ENCODE results near the gene ESYT1.
A peak's percentile ranks its signal among the peaks of the same experiment; 100 is the strongest.
"Not testable (repeated sequence)": the region's sequence is repeated elsewhere in the genome, so short reads cannot be mapped to it uniquely, and the experiment has no call there.

Gene ESYT1

DNA sequence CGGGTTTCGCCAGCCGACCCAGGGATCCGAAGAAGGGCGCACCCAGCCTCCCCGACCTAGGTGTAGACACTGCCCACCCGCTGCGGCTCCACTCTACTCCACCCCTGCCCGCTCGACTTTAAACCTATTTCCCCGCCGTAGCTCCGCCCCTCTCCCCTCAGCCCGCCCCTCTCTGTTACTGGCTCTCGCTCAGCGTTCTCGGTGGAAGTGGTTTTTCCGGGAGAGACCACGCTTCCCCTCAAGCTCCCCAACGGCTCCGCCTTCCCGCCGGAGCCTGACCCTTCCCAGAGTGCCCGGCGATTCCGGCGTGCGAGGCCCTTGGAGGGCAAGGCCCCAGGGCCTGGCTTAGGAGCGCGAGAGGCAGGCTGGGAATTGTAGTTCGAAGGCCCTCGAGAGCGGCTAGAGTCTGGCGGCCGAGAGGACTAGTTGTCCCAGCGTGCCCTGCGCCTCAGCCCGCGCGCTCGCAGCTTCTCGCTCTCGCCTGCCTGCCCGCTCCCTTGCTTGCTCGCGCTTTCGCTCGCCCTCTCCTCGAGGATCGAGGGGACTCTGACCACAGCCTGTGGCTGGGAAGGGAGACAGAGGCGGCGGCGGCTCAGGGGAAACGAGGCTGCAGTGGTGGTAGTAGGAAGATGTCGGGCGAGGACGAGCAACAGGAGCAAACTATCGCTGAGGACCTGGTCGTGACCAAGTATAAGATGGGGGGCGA is 23.8 kb upstream of the ESYT1 start, which contains the start of gene PA2G4:
PA2G4 (plus strand) TSS at position 451 of the 706 bp plus-strand sequence; CDS start at position 630, 179 bp downstream.
- DNase-seq = peak; percentile 95

DNA sequence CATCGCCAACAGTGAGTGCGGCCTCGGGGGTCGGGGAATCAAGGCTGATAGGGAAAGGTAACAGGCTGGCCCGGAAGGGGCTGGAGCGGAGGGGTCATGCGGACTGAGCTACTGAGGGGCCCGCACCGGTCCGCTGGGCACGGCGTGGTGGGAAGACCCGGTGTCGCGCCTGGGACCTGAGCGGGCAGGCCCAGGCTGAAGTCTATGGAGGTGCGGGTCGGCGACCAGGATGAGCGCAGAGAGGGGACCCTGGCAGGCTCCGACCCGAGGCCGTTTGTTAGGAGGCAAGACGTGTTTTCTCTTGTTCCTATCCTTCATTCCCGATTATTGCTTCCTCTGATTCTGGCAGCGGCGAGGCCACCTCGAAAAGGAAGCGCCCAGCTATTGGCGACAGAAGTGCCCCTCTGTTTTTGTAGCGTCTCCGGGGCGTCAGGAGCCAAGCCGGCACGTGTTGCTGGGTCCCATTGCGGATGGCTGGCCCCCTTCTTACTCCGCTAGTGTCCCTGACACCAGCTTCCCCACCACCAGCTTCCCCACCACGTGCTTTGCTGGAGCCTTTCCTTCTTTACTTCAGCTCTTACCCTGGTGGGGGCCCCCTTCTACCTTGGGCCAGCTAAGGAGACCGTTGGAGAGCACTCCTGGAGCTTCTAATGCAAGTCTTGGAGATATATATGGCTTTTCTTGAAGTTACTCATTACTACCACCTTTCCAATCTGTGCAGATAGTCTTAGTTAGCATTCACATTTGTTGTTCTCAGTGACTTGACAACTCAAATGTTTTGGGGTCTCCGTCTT is 23.1 kb upstream of the ESYT1 start:
- DNase-seq = no peak

DNA sequence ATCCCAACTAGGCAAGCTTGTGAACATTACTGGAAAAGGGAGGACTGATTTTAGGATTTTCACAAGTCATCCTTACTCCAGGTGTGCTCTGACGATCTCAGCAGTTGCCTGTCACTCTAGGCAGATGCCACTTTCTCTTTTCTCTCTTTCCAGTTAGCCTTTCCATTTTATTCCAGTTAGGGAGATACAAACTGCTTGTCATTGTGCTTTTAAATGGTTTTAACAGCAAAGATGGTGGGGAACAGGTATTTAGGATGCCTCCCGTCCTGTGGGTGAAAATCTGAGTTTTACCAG is 22.5 kb upstream of the ESYT1 start:
- DNase-seq = no peak

GRCh38 chr12:56107242-56107641 is 20.8 kb upstream of the ESYT1 start:
- DNase-seq = no peak

GRCh38 chr12:56110571-56110970 is 17.5 kb upstream of the ESYT1 start:
- DNase-seq = no peak

DNA sequence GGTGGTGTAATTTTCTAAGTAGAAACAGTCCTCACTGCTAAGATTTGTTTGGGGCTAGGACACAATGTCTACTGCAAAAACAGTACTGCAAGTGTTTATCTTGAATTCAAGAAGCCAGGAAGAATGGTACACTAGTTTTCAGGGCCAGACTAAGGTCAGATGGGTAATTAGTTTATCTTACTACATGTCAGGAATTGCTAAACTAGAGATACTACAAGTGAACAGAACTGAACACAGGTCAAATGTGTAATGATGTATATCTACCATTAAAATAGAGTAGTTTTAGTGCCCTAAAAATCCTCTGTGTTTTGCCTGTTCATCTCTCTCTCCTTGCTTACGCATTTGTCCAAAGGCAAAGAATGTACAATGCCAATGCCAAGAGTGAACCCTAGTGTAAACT is 14.0 kb upstream of the ESYT1 start:
- DNase-seq = no peak

DNA sequence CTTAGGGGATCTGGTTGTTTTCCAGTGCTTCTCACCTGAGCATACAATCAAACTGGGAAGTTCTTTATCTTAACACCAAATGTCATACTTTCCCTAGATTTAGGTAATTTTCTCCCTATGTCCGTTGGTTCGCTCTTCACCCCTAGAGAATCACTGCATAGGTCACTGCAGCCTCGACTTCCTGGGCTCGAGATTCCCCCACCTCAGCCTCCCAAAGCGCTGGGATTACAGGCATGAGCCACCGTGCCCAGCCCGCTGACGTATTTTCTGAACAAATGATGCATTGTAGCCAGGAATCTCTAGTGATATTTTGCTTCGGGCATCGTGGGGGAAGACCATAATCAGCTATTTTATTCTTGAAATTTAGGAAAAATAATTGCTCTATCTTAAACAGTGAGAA is 12.7 kb upstream of the ESYT1 start:
- DNase-seq = no peak

- peak; percentile 86 for DNase-seq
These were observed 11.6 kb upstream of the ESYT1 start, which contains the start of gene RPL41 for GRCh38 chr12:56116267-56117081. RPL41 (plus strand) TSS chr12:56116633.

GRCh38 chr12:56117082-56117706 is 10.9 kb upstream of the ESYT1 start:
- DNase-seq = not testable (repeated sequence)

DNA sequence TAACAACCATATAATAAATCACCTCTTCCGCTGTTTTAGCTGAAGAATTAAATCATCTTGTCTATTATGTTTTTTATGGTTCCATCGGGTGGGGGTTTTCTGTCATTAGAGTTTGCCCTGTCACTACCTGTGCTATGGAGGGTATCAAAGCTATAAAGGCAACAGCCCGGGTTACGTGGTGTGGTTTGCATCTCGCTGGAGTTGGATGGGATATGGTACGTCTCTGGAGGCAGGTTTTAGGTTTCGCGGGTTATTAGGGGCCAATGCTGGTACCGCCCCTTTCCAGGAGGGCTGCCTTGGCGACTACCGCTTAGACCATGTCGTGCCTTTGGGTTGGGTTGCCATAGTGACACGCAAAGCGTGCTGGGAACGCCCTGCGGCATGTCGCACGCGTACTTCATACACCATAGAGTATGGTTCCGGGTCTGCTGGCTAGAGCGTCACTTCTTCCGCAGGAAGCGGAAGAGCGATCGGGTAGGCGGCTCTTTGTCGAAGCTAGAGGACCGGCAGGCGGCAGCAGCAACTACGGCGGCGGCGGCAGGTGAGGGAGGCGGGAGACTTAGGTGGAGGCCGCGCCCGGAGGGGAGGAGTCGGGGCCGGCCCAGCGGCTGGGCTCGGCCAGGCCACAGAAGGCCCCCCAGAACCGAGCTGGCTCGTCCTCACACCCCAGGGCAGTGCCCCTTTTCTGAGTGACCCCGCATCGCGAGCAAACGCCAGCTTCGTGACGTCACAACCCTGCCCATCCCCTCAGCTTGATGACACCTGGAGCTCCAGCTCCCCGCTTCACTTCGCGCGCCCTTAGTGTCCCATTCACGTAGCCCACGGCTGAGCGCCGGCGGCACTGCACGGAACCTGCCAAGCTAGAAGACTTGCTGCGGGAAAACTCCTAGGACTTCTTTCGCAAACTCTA is 10.0 kb upstream of the ESYT1 start, which contains the start of gene ZC3H10:
ZC3H10 (plus strand) TSS at position 489 of the 910 bp plus-strand sequence. CDS start 2,297 bp downstream, outside the sequence.
- peak; percentile 95 for DNase-seq

DNA sequence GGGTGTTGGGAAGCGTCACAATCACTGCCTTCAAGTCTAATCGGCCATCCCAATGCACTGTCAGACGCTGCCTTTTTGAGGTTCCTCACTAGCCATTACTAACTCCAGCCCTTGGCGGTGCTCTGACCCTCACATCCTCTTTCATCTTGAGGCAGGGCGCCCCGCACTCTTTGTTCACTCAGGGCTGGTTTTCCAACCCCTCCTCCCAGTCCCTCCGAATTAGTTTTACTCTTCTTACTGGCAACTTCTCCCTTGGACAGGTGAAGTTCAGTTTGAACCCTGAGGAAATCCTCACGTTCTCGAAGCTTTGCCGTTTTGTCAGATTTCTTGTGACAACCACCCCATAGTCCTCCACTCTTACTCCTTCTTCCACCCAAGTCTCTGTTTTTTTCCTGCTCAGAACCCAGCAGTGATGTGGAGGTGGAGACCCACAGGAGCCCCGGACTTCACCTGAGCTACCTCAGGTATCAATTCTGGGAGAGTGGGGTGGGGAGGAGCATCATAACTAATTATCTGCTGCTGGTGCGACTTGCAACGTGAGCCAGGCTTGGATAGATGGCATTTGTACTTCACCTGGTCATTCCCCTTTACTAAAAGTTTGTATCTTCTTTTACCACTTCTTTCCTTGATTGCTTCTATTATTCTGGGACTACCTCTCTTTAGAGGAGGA is 9.2 kb upstream of the ESYT1 start:
- no peak for DNase-seq

DNA sequence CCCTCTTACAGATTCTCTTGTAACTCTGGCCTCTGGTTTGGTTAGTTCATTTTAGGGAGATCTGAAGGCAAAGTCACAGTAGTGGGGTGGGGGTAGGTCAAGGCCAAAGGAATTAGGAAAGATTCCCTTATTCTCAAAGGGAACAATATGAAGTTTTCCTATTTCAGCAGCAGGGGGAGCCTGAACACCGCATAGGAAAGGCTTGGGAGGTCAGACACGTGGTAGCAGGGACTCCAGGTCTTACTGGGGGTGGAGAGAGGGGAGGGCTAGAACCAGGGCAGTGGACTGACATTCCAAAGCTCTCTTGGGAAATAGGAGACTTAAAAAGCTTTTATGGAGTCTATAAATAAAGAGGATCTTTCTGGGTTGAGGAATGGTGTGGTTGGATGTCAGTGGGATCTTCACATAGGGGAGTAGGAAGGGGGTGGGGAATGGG is 8.7 kb upstream of the ESYT1 start:
- no peak for DNase-seq

DNA sequence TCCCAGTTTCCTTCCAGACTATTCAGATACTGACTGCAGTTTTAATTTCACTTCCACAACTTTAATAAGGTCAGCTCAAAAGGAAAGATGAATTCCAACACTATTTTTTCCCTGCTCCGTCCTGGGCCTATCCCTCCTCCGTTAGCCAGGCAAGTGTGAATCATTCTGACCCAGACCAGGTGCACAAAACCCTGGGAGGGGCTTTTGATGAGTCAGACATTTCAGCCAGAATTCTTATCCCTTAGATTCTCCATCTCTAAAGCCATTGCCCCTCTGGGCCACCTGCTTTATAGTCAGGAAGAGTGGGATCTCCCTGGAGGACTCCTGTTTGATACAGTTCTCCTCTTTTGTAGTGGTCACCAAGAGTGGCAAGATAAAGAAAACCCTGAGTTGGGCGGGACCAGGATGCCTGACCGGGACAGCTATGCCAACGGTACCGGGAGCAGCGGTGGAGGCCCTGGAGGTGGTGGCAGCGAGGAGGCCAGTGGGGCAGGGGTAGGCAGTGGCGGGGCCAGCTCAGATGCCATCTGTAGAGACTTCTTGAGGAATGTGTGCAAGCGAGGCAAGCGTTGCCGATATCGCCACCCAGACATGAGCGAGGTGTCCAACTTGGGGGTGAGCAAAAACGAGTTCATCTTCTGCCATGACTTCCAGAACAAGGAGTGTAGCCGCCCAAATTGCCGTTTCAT is 7.8 kb upstream of the ESYT1 start:
- no peak for DNase-seq

DNA sequence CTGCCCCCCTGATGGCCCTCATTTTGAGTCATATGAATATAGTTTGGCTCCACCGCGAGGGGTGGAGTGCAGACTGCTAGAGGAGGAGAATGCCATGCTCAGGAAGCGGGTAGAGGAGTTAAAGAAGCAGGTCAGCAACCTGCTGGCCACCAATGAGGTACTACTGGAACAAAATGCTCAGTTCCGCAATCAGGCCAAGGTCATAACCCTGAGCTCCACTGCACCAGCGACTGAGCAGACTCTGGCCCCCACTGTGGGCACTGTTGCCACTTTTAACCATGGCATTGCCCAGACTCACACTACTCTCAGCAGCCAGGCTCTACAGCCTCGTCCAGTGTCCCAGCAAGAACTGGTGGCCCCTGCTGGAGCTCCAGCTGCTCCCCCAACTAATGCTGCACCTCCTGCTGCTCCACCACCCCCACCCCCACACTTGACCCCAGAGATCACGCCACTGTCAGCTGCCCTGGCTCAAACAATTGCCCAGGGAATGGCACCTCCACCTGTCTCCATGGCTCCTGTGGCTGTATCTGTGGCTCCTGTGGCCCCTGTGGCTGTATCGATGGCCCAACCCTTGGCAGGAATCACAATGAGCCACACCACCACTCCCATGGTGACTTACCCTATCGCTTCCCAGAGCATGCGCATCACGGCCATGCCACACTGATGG is 6.7 kb upstream of the ESYT1 start:
- DNase-seq = no peak

DNA sequence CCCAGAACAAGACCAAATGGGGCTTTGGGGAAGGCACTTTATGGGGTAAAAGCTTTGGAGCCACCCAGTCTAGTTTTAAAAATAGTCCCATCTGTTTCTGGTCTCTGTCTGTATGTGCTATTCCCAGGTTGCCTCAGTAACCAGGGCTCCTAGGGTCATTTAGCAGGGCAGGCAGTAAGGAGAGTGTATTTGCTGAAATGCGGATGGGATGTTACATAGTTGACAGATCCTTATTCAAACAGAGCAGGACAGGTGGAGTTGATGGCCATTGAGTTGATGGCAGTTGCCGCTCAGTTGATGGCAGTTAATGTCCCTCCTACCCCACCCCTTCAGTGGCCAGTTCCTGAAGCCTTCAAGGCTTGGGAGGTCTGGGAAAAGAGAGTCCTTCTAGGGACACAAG is 5.4 kb upstream of the ESYT1 start:
- no peak for DNase-seq

DNA sequence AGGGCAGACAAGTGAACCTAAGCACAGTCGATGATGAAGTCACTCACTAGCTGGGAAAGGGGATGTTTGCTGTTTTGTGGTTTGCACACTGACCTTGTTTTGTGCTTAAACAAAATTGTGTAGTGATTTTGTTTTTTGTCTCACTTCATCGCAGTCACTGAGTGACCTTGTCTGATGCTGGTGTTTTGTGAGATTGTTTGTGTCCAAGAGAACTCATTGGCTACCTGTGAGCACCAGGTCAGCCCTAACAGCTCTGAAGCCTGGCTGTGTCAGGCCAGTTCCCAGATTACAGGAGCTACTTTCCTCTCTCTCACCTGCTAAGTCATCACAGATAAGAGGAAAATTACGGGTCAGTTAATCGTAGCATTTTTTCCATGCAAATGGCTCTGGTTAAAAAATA is 3.9 kb upstream of the ESYT1 start:
- no peak for DNase-seq

DNA sequence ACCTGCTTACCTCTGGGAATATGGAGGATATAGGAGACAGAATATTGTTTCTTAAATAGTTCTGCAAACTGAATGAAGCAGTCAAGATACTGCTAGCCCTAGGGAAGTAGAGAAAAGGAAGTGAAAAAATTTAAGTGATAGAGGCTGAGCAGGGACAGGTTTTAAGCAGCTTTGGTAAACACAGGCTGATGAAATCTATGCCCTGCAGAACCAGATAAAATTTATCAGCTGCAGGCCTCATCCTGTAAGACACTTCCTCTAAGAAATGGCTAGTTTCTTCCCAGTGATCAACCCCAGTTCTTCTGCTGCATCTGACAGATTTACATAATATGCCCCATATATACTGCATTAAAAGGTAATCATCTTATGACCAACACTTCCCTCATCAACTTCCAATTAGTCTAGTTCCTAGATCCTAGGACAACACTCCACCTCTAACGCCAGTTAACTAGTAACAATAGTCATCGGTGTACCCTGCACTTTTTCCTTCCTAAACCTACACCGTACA is 1.3 kb upstream of the ESYT1 start:
- DNase-seq = no peak

DNA sequence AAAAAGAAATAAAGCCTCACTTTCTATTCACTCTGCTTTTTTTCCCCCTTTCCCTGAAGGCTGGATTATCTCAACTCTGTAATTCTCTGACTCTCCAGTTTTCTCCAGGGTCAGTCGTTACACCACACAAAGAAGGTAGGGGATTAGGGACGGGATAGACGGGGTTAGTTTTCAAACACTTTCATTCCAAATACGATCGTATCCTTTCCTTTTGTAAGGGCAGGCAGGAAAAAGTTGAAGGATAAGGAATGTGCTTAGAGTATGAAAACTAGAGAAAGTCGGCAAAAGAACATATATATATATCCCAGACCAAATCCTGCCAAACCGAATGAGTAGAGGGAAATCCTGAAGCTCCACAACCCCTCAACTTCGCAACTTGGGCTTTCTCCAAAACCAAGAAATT is 581 bp upstream of the ESYT1 start:
- DNase-seq = no peak

DNA sequence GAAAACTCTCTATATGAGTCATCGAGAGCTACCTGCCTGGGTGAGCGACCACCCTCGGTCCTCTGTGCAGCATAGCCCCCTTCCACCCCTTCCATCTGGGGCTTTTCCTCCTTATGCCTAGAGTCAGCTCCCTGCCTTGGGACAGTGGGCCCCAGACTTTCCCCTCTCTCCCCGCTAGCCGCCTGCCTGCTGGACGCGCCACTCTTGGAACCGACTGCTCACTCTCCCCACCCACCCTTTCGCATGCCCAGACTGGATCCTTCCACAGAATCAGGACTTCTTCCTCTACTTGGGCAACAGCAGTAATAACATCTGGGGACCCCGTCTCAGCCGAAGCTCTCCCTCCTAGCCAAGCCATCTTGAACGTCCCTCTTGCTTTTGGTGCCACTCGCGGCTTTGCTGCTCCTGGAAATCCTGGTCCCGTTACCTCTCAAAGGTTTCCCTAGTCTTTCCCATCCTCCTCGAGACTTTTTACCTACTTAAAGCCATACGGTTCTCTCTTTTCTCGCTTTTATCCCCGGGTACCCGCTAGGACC is 671 bp downstream of the ESYT1 start:
- DNase-seq = no peak

All from NCI-H1436 treated with DMSO at 0.1 percent for 48 hours (cell line).